ENCODE results near the gene TRAF1.

TRAF1 gene

GRCh38 chr9:120866651-120867050 lies 59.9 kb downstream of the TRAF1 start:
- DNase-seq, result no peak

DNA sequence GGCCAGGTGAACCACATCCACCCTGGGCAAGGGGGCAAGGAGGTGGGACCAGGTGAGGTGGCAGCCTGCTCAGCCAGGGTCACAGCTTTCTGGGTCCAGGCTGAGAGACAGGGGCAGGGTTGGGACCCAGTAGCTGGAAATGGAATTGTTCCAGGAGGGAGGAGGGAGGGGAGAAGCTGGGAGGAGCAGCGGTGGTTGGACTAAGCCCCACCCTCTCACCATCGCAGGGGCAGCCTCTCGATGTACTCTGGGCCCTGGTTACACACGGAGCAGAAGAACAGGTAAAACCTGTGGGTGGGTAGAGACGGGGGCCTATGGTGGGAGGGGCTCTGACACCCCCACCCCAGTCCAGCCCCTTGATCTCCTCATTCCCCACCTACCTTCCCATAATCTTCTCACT lies 60.8 kb downstream of the TRAF1 start:
- no peak for DNase-seq

DNA sequence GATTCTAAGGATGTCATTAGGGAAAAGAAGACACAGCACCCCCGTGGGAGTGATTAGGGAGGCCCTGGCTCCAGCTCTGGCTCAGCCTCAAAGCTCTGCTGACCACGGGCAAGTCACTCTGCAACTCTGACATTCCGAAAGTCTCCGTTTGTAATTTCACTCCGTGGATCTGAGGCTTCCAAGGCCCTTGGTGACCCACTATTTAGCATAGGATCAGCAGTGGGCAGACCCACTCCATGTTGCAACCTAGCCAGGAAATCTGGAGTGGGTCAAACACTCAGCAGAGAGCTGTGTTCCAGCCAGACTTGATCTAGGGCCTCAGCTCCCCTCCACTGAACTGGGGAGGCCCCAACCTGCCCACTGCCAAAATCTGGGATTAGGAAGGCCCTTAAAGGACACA lies 61.4 kb downstream of the TRAF1 start:
- DNase-seq, result no peak

DNA sequence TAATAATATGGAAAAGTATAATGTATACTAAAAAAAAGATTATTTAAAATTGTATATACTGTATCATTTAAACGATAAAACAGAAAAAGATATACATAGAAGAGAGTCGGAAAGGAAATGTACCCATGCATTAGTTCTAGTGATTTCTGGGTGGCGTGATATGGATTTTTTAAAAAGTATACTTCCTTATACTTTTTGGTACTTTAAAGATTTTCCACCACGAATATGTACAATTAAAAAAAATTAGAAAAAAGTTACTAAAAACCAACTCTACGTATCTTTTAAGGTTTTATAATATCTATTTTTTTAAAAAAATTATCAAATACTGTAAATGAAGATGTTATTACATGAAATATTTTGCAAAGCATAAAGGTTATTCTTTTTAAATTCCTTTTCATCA lies 61.9 kb downstream of the TRAF1 start:
- DNase-seq, result no peak

- DNase-seq, result no peak
Observed at GRCh38 chr9:120863833-120864232, 62.8 kb downstream of the TRAF1 start.

- DNase-seq, result no peak
Observed at GRCh38 chr9:120862452-120862851, 64.1 kb downstream of the TRAF1 start.

GRCh38 chr9:120861935-120862334 lies 64.7 kb downstream of the TRAF1 start:
- no peak for DNase-seq

- no peak for DNase-seq
Observed at GRCh38 chr9:120860083-120860482, 66.5 kb downstream of the TRAF1 start.

DNA sequence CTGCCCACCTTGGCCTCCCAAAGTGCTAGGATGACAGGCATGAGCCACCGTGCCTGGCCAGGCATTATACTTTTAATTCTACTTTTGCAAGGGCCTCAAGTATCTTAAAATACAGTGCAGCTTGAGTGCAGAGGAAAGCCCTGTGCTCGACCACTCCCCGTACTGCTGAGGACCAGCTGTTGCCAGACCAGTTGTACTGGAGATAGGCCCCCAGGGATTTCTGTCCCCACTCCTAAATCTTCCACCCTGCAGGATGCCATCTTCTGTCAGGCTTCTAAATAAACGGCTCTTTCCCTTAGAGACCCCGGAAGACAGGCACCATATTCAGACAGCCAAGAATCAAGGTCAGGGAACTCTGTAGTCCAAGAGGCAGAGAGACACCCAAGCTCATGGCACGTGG lies 67.2 kb downstream of the TRAF1 start:
- DNase-seq, result no peak

- DNase-seq, result no peak
Observed at GRCh38 chr9:120857902-120858301, 68.7 kb downstream of the TRAF1 start.

- peak; percentile 48 for DNase-seq
Observed at GRCh38 chr9:120857481-120857880, 69.1 kb downstream of the TRAF1 start.

GRCh38 chr9:120856700-120857099 lies 69.9 kb downstream of the TRAF1 start:
- peak; percentile 45 for DNase-seq

- DNase-seq, result peak; percentile 47
Observed at GRCh38 chr9:120855827-120856670, 70.5 kb downstream of the TRAF1 start.

- DNase-seq, result no peak
Observed at GRCh38 chr9:120854596-120855327, 71.8 kb downstream of the TRAF1 start.

- DNase-seq, result no peak
Observed at GRCh38 chr9:120853198-120853597, 73.4 kb downstream of the TRAF1 start.
